GM18517 (cell line): ENCODE results near the gene SMAD9.

ENCODE experiments used
- ATAC-seq: cut with Tn5 transposase; IDR thresholded peaks from one replicate; pipeline ENCODE4 v1.9.1; 2021; ENCODE audit warnings: mild to moderate bottlenecking, moderate library complexity; ENCODE audit not compliant: unreplicated experiment

Gene SMAD9

GRCh38 chr13:36820222-36820621 is 99.8 kb downstream of the SMAD9 start:
- peak; percentile 57 for ATAC-seq

GRCh38 chr13:36819739-36820090 is 100.3 kb downstream of the SMAD9 start:
- ATAC-seq = peak; percentile 9

- ATAC-seq = peak; percentile 81
These were observed 101.0 kb downstream of the SMAD9 start, which contains the start of gene RFXAP for GRCh38 chr13:36818804-36819738. RFXAP (plus strand) TSS chr13:36819222; CDS start chr13:36819358, 136 bp downstream.

GRCh38 chr13:36817996-36818803 is 101.8 kb downstream of the SMAD9 start:
- peak; percentile 2 for ATAC-seq

GRCh38 chr13:36815062-36815461 is 105.0 kb downstream of the SMAD9 start:
- ATAC-seq = no peak

- no peak for ATAC-seq
These were observed 105.6 kb downstream of the SMAD9 start for GRCh38 chr13:36814465-36814864.

- ATAC-seq = no peak
These were observed 106.8 kb downstream of the SMAD9 start for GRCh38 chr13:36813225-36813624.

- ATAC-seq = no peak
These were observed 112.4 kb downstream of the SMAD9 start for GRCh38 chr13:36807616-36808015.

- no peak for ATAC-seq
These were observed 113.9 kb downstream of the SMAD9 start for GRCh38 chr13:36806102-36806501.

- no peak for ATAC-seq
These were observed 115.5 kb downstream of the SMAD9 start for GRCh38 chr13:36804588-36804987.

GRCh38 chr13:36801035-36801434 is 119.0 kb downstream of the SMAD9 start:
- no peak for ATAC-seq

- ATAC-seq = no peak
These were observed 124.0 kb downstream of the SMAD9 start for GRCh38 chr13:36796052-36796451.

- ATAC-seq = no peak
These were observed 124.6 kb downstream of the SMAD9 start for GRCh38 chr13:36795463-36795862.
